Calu3 (cell line): ENCODE data around the gene SLC35E4. TPM values are rescaled to one million over a fixed set of nuclear protein-coding genes. Genes with fewer than 3 reads are reported as not detected.
A peak's percentile ranks its signal among the peaks of the same experiment; 100 is the strongest.

ENCODE experiments used
- BruUV-seq: library from RNA; stranded (reverse); fragments of 400-500 nt; replicated peaks from 2 replicates; lab custom pipeline; 2021; lab: Mats Ljungman, UMichigan
- CTCF ChIA-PET: fragments of 300-600 bp; sonication (Branson Sonifier 250); formaldehyde crosslinking; loops from one replicate; lab custom pipeline; 2022; ENCODE audit warnings: antibody characterized with exemption; lab: Charles Lee
- DNase-seq: peaks from one replicate; pipeline ENCODE4 v3.0.0; 2022
- H3K27ac Mint-ChIP-seq: one replicate; pipeline ENCODE4 v1.8.0; 2022; ENCODE audit warnings: mixed read lengths; ENCODE audit not compliant: unreplicated experiment
- H3K27me3 Mint-ChIP-seq: one replicate; pipeline ENCODE4 v1.8.0; 2022; ENCODE audit warnings: mixed read lengths; ENCODE audit not compliant: unreplicated experiment
- H3K36me3 Mint-ChIP-seq: one replicate; pipeline ENCODE4 v1.8.0; 2022; ENCODE audit warnings: mild to moderate bottlenecking, moderate library complexity, mixed read lengths; ENCODE audit not compliant: insufficient read depth, unreplicated experiment
- H3K4me1 Mint-ChIP-seq: one replicate; pipeline ENCODE4 v1.8.0; 2022; ENCODE audit warnings: mild to moderate bottlenecking, low read depth, mixed read lengths; ENCODE audit not compliant: unreplicated experiment
- H3K4me3 Mint-ChIP-seq: one replicate; pipeline ENCODE4 v1.8.0; 2022; ENCODE audit warnings: mild to moderate bottlenecking, low read depth, moderate library complexity, mixed read lengths; ENCODE audit not compliant: unreplicated experiment
- H3K9me3 Mint-ChIP-seq: one replicate; pipeline ENCODE4 v1.8.0; 2022; ENCODE audit warnings: low read depth, mixed read lengths; ENCODE audit not compliant: unreplicated experiment
- intact Hi-C: fragments of 100-400 bp; cut with micrococcal nuclease; formaldehyde crosslinking; loops from one replicate; pipeline ENCODE4 v1.10.0; 2022; ENCODE audit not compliant: unreplicated experiment
- total RNA-seq: library from RNA; stranded (reverse); gene quantifications from 2 replicates; pipeline ENCODE4 v1.2.3, GENCODE V29; 2022
- TF ChIP-seq, protein P1 (sequence below): fragments of 200-600 bp; IDR thresholded peaks from one replicate; pipeline ENCODE4 v1.8.0; 2022; ENCODE audit warnings: antibody characterized with exemption; ENCODE audit not compliant: unreplicated experiment

Gene SLC35E4
- total RNA-seq, 1 experiment from 2014 or later = 3.2 TPM

DNA sequence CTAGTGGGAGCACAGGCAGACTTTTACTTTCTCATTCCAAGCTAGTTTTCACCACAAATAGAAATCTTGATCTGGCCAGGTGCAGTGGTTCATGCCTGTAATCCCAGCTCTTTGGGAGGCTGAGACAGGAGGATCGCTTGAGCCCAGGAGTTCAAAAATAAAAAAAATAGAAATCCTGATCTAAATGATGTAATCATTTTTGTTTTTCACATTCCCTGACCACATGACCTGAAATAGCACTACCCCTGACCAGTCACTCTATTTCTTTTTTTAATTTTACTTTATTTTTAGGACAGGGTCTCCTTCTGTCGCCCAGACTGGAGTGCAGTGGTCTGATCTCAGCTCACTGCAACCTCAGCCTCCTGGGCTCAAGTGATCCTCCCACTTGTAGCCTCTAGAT, 30.9 kb upstream of the SLC35E4 start:
- H3K27ac Mint-ChIP-seq = no peak overlapping the region
- peaks cover 37% of the 10 kb centered on the region for H3K4me1 Mint-ChIP-seq
- H3K27me3 Mint-ChIP-seq = no peaks in the 10 kb centered on the region
- H3K36me3 Mint-ChIP-seq = peaks cover 15% of the 10 kb centered on the region
- no peak for DNase-seq
- BruUV-seq = no TSS peak
- intact Hi-C loops = no loop called here
- TF ChIP-seq, protein P1, sequence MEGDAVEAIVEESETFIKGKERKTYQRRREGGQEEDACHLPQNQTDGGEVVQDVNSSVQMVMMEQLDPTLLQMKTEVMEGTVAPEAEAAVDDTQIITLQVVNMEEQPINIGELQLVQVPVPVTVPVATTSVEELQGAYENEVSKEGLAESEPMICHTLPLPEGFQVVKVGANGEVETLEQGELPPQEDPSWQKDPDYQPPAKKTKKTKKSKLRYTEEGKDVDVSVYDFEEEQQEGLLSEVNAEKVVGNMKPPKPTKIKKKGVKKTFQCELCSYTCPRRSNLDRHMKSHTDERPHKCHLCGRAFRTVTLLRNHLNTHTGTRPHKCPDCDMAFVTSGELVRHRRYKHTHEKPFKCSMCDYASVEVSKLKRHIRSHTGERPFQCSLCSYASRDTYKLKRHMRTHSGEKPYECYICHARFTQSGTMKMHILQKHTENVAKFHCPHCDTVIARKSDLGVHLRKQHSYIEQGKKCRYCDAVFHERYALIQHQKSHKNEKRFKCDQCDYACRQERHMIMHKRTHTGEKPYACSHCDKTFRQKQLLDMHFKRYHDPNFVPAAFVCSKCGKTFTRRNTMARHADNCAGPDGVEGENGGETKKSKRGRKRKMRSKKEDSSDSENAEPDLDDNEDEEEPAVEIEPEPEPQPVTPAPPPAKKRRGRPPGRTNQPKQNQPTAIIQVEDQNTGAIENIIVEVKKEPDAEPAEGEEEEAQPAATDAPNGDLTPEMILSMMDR = no peak
- CTCF ChIA-PET = interaction anchor here (0.6 to 1.1 kb wide), 4 partner anchors 100 to 457 kb away, joined by 3 to 5 read pairs (median 3); no protein-coding TSS in a partner anchor
- H3K4me3 Mint-ChIP-seq = no peak overlapping the region
- no peaks in the 10 kb centered on the region for H3K9me3 Mint-ChIP-seq

DNA sequence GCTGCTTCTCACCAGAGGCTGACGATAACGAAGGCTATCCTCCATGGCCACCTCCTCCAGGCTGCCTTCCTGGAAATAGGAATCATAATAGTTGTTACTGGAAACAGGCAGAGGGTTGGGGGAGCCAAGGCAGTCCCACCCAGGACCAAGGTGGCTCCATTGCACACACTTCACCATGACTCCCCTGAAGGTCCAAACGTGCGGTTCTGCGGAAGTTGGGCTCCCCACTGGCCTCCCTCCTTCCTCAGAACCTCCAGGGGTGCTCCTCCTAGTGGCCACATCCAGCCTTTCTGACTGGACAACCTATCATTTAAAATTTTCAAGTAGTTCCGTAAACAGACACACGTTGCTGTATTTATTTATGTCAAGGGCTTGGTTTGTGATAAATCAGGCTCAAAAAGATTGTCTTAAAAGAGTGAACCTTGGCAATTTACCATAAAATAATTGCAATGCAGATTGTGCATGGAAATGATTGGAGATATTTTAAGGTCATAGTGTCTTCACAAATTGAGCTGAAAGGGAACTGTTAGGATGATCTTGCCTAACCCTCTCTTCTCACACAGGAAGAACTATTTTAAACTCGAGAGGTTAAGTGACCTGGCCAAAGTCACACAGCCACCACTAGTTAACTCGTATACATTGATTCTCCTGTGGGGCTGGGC, 30.0 kb upstream of the SLC35E4 start:
- Mint-ChIP-seq H3K9me3 (no peaks in the 10 kb centered on the region), H3K4me1 (peaks cover 38% of the 10 kb centered on the region), H3K27ac (no peak overlapping the region), H3K36me3 (peaks cover 15% of the 10 kb centered on the region), H3K27me3 (no peaks in the 10 kb centered on the region), H3K4me3 (peak overlapping the region; percentile 79)
- BruUV-seq = no TSS peak
- intact Hi-C loops = no loop called here
- TF ChIP-seq, protein P1 = peak; percentile 70
- CTCF ChIA-PET = interaction anchor here (0.8 to 2.3 kb wide), 4 partner anchors 29 to 153 kb away, joined by 3 to 12 read pairs (median 8); no protein-coding TSS in a partner anchor
- DNase-seq = peak; percentile 71

DNA sequence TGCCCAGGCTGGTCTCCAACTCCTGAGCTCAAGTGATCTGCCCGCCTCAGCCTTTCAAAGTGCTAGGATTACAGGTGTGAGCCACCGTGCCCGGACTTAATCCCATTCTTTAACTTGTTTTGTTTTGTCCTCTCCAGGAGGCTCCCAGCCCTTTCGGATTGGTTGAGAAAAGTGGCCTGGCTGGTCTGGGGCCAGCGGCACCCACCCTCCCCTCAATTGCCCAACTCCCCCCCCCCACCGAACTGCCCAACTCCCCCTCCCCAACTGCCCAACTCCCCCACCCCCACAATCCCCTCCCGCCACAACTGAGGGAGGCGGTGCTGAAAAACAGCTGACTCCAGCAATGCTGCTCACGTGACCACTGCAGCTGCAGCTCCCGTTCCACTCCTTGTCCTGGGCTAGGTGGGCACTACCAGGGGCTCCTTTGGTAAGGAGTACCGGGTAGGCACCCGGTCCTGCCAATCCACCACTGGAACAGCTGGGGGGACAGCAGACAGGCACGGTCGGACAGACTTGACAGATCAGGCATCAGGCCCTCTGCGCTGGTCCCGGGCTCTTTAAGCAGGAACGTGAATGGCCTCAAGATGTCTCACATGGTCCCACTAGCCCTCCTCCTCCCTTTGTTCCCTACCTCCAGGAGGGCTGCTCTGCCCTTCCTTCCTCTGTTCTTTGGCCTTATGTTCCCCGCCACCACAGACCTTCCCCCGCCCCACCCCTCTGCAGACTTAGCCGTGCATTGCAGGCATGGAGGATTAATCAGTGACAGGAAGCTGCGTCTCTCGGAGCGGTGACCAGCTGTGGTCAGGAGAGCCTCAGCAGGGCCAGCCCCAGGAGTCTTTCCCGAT, 28.9 kb upstream of the SLC35E4 start, which contains the start of gene TCN2:
Gene TCN2 (plus strand): TSS at position 720 of the 845 bp plus-strand sequence. CDS start 158 bp downstream, outside the sequence.
- intact Hi-C loops = no loop called here
- H3K27ac Mint-ChIP-seq = peak within 1 kb of the TSS; percentile 82
- peaks cover 15% of the 10 kb centered on the region for H3K36me3 Mint-ChIP-seq
- H3K9me3 Mint-ChIP-seq = no peaks in the 10 kb centered on the region
- BruUV-seq = no TSS peak
- CTCF ChIA-PET = interaction anchor here (0.6 to 2.3 kb wide), 24 partner anchors 8 to 1072 kb away, joined by 3 to 12 read pairs (median 3); partner anchors contain the start of gene PES1
- H3K4me1 Mint-ChIP-seq = peaks cover 38% of the 10 kb centered on the region
- DNase-seq = peak; percentile 68
- no peaks in the 10 kb centered on the region for H3K27me3 Mint-ChIP-seq
- TF ChIP-seq, protein P1 = no peak
- peak within 1 kb of the TSS; percentile 79 for H3K4me3 Mint-ChIP-seq

DNA sequence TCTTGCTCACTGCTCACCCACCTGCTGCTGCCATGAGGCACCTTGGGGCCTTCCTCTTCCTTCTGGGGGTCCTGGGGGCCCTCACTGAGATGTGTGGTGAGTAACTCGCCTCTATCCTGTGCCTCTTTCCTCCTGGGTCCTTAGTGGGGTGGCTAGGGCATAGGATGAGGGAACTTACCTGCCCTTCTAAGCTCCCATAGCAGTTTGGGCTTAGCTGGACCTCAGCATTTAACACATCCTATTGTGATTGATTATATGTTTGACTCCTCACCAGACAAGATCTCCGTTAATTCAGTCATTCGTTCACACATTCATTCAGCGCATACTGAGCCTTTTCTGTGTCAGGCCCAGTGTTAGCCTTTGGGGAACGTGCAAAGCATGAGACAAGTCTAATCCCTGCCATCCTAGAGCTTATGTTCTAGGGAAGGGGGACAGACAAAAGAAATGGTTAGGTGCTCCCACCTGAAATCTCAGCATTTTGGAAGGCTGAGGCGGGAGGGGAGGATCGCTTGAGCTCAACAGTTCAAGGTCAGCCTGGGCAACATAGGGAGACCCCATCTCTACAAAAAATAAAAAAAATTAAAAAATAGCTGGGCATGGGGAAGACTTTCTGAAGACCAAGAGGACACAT, 28.2 kb upstream of the SLC35E4 start:
- no peak for DNase-seq
- Mint-ChIP-seq H3K27me3 (no peaks in the 10 kb centered on the region), H3K9me3 (no peaks in the 10 kb centered on the region), H3K36me3 (peaks cover 15% of the 10 kb centered on the region), H3K27ac (peak overlapping the region; percentile 82), H3K4me3 (peak overlapping the region; percentile 79), H3K4me1 (peaks cover 38% of the 10 kb centered on the region)
- TF ChIP-seq, protein P1 = no peak
- CTCF ChIA-PET = interaction anchor here (0.5 to 2.3 kb wide), 23 partner anchors 8 to 1072 kb away, joined by 3 to 12 read pairs (median 3); partner anchors contain the start of gene PES1
- intact Hi-C loops = no loop called here
- BruUV-seq = TSS peak; percentile 55
